GM19193 (cell line): ENCODE data around the gene LMAN2L.

Experiments used
- POLR2A ChIP-seq: IDR thresholded peaks from 4 replicates; pipeline ENCODE4 v1.6.1; 2011; ENCODE audit not compliant: insufficient read depth, insufficient read length; ENCODE audit errors: extremely low read depth

Gene LMAN2L

GRCh38 chr2:96700086-96700485 lies 39.8 kb downstream of the LMAN2L start:
- TF ChIP-seq POLR2A, result no peak

DNA sequence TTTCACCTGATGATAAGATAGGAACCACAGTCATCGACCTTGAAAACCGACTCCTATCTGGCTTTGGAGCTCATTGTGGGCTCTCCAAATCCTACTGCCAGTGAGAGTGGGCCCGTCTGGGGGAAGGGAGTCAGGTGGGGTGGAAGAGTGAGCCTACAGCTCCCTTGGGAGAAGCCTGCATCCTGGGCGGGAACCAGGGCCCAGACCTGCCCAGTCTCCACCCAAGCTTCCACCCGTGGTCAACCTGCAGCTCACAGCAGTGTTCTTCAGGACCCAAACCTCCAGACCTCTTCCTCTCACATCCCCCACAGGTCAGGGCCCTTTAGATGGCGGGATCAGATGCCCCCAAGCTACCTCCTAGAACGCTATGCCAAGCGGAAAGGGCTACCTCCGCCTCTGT lies 40.2 kb downstream of the LMAN2L start:
- TF ChIP-seq POLR2A, result no peak

DNA sequence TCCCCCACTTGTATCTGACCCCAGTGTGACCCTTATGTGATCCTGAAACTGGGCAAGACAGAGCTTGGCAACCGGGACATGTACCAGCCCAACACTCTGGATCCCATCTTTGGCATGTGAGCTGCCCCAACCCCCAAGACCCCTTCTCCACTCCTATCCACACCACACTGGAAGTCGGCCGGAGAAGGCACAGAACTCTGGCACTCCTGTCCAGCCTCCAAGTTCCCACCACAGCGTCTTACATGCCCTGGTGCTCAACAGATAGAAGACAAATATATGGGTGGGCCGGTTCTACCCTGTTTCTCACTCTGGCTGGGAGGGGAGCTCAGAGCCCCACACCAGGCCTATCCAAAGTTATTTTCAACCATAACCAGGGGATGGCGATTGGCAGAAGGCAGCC lies 40.8 kb downstream of the LMAN2L start:
- TF ChIP-seq POLR2A, result no peak

DNA sequence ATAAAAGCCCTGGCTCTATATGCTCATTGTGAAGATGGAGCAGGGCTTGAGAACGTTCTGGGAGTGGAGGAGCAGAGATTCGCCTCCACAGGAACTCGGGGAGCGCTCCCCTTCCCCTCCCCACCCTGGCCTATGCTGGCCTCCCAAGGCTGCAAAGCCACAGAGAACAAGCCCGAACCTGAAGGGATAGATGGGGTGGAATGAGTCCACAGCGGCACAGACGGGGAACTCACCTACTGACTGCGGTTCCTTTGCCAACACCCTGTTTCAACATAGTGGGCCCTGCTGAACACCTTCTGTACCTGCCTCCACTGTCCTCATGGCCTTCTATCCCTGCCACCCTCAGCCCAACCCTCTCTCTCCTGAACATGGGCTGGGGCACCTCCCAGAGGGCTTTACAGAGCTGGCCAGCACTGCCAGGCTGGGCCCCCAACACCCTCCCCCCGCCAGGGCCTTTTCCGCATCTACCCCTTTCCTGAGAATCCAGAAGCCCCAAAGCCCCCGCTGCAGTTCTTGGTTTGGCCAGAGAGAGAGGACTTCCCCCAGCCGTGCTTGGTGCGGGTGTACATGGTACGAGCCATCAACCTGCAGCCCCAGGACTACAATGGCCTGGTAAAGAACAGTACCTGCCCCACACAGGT lies 41.5 kb downstream of the LMAN2L start:
- TF ChIP-seq POLR2A, result no peak

- no peak for TF ChIP-seq POLR2A
These were observed 42.4 kb downstream of the LMAN2L start for GRCh38 chr2:96697476-96697875.

- TF ChIP-seq POLR2A, result no peak
These were observed 44.3 kb downstream of the LMAN2L start for GRCh38 chr2:96695602-96696001.

DNA sequence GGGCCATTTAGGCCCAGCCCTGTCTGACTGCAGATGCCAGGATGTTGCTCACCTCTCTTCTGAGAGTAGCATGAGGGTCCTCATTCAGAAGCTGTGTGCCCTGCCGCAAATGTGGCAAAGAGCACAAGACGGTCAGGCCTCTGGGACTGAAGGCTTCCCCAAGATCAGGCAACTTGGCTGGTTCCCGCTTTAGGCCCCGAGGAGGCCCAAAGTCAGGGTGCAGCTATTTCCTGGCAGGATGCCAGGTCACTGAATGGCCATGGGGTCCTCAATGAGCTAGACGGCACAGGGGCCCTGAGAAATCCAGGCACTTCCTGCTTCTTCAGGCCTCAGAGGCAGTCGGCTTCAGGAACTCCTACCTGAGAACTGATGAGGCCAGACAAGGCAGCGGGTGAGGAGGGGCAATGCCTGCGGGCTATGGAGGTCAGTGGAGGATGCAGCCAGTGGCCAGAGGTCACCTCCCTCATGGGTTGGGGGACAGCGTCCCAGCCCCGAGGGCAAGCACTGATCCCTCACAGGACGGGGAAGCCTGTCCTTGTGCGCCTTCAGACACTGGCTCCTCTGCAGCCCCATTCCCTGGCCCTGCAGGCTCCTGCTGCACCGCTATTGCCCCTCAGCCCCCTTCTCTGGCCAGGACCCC lies 44.9 kb downstream of the LMAN2L start:
- TF ChIP-seq POLR2A, result no peak

DNA sequence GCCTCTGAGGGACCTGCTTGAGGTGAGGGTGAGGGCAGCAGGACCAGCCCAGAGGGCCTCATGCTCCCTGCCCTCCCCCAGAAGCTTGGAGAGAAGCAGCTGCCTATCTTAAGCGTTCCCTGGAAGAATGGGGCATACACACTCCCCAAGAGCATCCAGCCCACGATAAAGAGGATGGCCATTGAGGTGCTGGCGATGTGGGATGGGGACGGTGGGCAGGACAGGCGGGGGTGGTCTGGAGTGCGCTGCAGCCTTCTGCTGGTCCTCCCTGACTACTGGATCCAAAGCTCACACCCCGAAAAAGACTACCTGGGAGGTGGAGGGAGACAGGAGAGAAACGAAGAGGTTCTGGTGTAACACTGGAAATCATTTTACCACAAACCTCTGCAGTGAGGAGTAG lies 45.6 kb downstream of the LMAN2L start:
- TF ChIP-seq POLR2A, result no peak

DNA sequence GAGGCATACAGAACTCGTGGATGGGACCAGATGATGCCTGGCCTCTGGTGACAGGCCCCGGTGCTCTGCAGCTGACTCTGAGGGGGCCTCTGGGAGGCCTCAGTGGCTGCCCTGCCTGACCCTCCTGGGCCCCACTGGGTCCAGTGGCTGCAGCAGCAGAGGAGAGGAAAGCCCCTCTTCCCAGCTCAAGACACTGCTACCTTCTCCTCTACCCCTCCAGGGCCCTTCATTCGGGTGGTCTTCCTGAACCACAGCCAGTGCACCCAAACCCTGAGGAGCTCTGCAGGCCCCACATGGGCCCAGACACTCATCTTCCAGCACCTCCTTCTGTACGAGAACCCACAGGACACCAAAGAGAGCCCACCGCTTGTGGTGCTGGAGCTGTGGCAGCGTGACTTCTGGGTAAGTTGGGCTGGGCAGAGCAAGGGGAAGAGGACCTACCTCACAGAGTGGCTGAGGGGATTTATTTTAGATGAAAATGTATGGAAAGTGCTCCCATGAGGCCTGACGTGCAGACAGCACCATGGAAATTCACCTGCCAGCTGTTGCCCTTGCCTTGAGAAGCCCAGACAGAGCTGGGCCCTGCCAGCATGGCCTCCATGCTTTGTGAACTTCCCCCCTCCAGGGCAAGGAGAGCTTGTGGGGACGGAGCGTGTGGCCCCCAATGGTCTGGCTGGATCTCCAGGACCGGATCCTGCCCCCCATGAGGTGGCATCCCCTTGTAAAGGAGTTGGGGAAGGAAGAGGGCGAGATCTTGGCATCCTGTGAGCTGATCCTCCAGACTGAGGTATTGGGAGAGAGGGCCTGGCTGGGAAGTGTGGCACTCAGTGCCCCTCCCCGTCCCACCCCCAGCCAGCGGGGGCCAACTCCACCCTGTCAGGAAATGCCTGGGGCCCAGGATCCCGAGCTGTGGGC lies 46.3 kb downstream of the LMAN2L start:
- no peak for TF ChIP-seq POLR2A

DNA sequence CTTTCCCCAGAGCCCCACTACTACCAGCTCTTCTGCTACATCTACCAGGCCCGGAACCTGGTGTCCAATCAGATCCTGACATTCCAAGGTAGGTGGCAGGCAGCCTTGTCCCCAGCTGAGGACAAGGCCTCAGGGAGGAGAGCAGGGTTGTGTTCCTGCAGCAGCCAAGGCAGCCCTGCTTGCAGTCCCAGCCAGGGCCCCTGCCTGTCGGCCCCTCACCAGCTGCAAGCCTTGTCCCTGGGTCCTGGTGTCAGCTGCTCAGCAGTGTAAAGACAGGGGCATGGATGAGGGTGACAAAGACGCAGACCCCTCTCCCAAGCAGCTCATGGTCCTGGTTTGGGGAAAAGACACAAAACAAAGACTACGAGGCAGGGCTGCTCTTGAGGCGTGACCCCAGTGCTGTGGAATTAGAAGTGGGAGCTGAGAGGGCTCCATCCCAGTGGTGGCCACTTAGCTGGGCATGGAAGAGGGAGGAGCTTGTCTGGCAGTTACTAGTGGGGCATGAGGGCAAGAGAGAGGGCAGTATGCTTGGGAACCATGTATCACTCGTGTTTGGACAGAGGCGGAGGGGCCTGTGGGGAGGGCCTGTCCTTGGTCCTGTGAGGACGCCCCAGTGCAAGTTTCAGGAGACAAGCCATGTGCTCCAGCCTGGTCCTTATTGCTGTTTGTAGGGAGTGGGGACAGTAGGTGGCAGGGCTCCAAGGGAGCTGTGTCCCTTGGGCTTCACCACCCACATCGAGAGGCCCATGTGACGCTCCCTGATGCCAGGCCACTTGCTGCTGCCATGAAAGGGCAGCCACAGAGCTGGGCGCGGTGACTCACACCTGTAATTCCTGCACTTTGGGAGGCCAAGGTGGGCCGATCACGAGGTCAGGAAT lies 47.5 kb downstream of the LMAN2L start:
- no peak for TF ChIP-seq POLR2A

- no peak for TF ChIP-seq POLR2A
These were observed 48.7 kb downstream of the LMAN2L start for GRCh38 chr2:96691022-96691612.

- TF ChIP-seq POLR2A, result no peak
These were observed 49.4 kb downstream of the LMAN2L start for GRCh38 chr2:96690306-96691021.

DNA sequence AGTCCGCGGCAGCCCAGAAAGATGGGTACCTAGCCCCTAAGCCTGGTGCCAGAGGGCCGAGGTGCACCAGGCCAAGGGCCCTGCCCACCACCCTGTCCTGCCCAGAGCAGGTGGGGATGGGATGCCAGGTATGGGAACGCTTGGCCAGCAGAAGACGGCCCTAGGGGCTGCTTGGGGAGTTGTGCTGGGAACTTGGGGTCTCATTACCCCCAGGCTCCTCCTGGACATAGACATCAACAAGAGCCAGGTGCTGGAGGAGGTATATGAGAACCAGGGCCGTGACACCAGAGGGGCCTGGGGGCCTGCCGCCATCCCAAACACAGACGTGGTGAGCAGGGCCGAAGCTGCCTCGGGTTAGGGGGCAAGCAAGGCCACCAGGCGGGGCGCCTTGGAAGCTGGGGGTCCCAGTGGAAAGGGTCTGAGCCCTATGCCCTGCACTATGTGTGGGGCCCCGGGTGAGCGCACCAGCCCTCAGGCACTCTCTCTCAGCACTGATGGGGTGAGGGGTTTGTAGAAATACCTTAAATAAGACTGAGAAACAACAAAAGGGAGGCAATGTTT lies 50.4 kb downstream of the LMAN2L start:
- TF ChIP-seq POLR2A, result no peak
